Inflammatory macrophage treated with lipopolysaccharide for 4 hours (primary cell): Measurements from ENCODE around the gene MSL3B.

Experiments used
- DNase-seq: peaks from one replicate; pipeline ENCODE4 v3.0.0-alpha.2; 2020

MSL3B gene

GRCh38 chr2:233815861-233816260 is 52.3 kb downstream of the MSL3B start:
- DNase-seq = no peak
